GM19238 (cell line): ENCODE measurements around the gene MYL12B.
"Not testable (repeated sequence)": the region's sequence is repeated elsewhere in the genome, so short reads cannot be mapped to it uniquely, and the experiment has no call there.

Source experiments
- DNase-seq: peaks from one replicate; pipeline ENCODE4 v3.0.0; 2011; ENCODE audit warnings: low spot score; ENCODE audit not compliant: insufficient read length

MYL12B gene

DNA sequence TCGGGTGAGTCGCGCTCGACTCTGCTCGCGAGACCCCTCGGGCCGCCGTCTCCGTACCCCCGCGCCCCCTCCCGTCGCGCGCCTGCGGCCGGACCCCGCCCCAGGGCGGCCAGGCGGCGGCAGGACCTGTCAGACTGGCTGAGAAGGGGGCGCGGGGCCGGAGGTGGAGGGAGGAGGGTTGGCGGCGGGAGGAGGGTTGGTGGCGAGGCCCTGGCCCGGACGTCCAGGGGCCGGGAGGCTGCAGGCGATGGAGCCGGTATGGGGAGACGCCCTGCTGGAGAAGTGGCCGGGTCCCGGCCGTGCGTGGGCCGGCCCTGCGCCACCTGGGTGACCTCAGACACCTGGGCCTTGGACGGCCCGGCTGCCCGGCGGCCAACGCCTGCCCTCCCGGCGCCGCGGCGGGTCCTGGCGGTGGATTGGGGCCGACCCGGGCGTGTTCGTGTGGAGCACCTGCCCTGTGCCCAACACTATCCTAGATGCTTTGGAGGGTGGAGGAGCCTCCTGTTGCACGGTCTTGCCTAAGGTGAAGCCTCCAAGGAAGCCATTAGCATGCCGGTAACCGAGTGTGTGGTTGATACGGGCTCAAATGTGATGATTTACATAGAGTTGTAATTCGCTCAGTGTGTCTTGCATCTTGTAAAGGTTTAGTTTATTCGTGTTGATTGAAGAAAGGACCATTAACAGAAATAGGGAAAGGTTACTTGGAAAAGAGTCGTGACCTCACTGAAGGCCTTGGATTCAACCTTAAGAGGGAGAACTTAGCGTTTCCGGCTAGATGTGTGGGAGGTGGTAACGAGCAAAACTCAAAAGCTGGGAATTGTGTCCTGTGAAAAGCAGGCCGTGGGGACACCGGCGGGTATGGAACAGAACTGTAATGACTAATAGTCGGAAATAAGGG is 550 bp downstream of the MYL12B start:
- DNase-seq: no peak

DNA sequence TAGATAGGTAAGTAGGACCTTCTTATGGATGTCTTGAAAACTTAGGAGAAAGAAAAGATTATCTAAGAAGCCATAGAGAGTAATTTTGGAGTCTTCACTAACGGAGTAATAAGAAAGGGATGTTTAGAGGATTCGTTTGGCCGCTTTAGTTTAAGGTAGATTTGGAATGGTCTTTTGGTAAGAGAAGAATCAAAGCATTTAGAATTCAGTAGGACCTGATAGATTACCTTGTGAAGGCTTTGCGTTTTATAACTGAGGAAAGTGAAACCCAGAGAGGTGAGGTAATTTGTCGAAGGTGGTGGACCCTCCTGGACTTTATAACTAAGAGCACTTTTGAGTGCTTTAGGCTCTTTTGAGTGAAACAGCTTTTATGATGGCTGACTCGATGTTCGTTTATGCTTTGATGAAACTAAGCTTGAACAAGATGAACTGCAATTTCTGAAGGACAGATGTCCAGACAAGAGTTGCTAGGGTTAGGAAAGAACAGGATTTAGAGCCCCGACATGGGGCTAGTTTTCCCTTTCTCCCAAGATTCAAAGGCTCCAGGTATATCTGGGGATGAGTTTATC is 1.3 kb downstream of the MYL12B start:
- no peak for DNase-seq

DNA sequence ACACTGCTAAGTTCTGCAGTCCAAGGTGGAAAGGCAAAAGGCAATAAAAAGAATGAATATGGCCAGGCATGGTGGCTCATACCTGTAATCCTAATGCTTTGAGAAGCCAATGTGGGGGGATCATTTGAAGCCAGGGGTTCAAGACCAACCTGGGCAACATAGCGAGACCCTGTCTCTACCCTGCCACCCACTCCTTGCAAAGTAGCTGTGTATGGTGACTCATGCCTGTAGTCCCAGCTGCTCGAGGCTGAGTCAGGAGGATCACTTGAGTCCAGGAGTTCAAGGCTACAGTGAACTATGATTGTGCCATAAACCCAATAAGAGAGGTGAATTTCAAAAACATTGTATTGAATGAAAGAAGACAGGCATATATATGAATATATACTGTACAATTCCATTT is 2.4 kb downstream of the MYL12B start:
- DNase-seq: no peak

DNA sequence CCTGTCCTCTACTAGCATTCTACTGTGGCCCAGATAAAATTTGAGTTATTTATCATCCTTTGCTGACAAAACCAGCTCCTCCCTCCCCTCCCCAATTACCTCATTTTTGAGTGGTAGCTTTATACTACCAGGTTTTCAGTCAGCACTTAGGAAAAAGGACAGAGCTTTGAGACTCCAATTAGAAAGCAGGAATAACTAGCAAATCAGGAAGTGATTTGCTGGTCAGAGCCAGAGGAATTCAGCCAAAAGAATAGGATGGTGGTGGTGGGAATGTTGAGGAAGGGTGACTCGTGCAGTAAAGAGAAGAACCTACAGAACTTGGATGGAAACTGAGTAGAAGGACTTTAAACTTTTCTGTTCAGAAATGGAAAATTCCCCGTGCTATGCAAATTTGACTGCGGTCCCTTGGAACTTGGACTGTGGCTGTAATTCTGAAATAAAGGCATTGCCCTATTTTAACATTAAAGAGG is 3.7 kb downstream of the MYL12B start:
- DNase-seq: no peak

DNA sequence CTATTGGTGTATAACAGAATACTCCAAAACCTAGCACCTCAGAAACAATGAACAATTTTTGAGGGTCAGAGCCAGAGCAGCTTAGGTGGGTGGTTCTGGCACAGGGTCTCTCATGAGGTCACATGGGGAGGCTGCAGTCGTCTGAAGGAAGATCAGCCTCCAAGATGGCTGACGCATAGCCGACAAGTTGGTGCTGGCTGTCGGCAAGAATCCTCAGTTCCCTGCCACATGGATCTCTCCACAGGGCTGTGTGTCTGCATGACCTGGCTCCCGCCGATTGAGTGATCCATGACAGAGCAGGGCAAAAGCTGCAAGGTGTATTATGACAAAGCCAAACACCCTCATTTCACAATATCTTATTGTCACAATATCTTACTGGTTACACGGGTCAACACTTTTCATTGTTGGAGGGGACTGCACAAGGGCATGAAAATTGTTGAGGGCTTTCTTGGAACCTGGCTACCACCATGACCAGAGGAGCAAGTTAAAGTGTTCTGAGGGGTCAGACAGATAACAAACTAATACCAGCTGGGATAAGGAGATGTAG is 4.2 kb downstream of the MYL12B start:
- no peak for DNase-seq

DNA sequence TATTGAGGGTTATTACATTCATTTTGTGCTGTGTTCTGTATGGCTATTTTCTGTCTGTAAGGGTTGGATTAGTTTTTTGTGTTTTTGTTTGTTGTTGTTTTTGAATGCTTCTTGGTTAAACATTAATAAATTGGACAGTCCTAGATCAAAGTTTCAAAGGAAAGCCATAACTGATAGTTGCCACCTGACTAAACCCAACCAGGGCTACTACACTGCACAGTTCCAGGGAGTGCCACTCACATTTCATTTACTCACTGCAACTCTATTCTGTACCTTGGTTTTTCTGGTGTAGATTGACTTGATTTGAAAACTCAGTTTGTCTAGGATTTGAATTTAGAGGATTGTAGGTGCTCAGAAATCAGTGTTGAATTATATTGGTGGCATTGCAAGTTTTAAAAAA is 6.4 kb downstream of the MYL12B start:
- no peak for DNase-seq

DNA sequence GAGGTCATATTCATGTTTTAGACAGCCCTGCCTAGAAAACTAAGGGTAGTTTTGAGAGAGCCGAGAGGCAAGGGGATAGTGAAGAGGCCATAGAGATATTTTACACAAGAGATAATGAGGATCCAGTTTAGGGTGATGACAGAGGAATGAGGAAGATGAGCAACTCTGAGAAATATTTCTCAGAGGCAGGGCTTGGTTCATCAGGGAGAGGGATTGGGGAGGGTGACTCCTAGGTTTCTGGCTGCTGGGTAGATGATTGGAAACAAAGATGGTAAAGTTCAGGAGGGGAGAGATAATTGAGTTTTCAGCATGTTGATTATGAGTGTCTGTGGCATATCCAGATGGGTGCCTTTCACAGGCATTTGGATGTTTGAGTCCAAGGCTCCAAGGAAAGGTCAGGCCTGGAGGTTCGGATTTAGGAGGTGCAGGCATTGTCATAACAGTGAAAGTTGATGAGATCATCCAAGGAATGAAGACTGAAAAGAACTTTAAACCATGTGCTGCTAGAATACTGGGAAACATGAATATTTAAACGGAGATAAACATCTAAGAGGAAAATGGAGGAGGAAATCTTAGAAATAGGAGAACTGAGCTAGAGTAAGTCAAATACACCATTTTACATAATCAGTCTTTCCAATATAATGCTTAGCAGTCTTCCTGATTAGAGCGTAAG is 7.4 kb downstream of the MYL12B start:
- no peak for DNase-seq

DNA sequence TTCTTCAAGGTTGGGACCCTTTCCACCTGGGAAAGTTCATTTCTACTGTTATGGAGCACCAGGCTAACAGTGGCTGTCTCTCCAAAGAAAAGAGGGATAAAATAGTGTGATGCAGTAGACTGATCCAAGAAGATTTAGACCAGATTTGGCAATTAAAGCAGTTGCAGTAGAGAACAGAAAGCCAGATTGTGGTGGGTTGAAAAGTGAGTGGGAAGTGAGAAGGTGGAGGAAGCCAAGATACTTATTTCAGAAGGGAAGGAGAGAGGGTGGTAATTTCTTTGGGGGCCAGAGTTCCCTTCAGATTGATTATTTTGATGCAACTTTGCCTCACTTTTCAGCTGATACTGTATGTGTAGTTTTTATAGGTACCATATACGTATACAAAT is 8.0 kb downstream of the MYL12B start:
- DNase-seq: no peak

DNA sequence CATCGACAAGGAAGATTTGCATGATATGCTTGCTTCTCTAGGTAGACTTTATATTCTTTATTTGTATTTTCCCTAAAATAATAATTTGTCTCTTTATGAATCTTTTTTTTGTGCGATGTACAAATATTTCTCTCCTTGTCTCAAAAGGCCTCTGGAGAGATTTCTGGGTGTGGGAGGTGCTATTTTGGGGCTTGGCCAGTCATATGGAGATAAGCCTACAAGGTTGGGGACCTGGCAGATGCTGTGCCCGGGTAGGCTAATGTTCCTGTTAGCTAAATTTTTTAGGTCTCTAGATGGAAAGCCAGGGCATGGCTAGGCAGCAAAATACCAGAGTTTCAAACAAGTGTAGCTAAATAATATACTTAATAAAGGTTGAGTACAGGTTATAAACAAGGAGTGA is 11.1 kb downstream of the MYL12B start:
- no peak for DNase-seq

DNA sequence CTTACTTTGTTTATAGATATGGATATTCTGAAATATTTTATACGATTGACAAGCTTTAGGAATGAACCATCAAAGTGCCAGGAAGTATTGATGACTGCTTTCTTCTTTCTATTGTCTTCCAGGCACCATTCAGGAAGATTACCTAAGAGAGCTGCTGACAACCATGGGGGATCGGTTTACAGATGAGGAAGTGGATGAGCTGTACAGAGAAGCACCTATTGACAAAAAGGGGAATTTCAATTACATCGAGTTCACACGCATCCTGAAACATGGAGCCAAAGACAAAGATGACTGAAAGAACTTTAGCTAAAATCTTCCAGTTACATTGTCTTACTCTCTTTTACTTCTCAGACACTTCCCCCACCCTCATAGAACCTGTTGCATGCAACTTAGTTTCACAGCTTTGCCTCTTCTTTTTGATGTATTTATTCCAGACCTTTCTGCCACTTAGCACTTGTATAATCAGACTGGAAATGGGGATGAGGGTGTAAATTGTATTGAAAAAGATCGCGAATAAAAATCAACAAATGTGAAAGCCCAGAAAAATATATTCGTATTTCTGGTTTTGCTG is 15.8 kb downstream of the MYL12B start:
- not testable (repeated sequence) for DNase-seq

DNA sequence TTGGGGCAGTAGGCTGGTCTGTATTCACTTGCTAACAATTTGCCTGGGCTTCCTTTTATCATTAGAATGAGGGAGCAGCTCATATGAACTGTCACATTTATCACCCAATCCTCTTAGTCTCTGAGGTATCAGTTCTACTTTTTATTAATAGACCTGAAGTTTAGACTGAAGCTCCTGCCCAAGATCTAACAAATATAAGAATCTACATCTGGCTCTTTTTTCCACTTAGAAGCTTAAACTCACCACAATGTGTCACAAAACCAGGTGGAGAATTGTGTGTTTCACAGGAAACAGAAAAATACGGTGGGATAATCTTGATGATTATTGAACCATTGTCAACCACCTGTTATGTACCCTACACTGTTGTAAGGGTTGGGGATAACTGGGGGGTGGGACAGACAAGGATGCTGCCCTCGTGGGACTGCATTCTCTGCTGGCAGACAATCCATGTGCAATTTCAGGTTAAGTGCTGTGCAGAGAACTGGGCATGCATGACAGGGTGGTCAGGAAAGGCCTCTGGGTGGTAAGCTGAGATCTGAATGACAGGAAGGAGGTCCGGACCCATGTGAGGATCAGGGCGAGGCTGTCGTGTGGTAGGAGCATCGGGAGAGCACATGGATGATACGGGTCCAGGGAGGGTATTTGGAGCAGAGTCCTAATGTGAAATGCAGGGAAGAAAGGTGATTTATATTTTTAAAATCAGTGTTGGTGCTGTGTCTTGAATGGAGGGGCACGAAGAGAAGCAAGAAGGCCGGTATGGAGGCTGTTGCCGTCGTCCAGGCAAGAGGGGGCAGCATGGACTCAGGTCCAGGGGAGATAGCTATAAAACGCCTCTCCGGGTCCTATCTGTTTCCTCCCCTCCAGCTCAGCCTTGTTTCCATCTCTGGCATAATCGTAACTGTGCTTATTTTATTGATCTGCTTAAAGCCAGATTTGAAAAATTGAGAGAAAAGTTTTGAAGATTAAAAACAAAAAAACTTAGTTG is 17.6 kb downstream of the MYL12B start:
- no peak for DNase-seq

DNA sequence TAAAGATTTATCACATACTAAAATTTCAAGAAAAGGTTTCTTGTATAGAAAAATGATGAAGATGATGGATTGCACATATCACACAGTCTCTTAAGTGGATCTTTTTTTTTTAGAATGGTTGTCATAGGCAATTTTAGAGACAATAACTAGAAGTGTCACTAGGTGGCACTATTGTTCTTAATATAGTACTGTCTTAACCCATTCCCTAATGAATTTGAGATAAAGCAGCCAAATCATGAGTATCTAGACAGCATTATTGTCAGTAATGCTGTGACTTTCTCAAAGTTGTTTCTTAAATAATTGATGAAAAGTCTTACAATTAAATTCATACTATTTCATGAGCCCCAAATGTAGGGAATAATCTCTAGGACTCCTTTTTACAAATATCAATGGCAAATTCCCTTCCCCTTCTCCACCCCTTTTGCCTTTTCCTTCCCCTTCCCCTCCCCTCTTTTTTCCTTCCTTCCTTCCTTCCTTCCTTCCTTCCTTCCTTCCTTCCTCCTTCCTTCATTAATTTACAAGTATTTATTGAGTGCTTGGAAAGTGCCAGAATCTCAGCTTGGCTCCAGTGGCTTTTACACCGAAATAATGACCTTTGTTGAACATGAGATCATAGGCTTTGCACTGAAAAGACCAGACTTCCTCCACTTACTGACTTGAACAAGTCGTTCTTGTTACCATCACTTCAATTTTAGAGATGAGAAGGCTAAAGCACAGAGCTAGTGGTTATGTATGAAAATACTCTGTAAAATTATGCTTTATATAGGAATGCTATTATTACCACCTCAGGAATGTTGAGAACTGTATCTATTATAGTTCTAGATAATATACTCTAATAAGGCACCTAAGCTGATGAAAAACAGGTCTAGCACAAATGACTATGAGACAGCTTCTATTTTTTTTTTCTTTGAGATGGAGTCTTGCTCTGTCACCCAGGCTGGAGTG is 19.8 kb downstream of the MYL12B start:
- no peak for DNase-seq

DNA sequence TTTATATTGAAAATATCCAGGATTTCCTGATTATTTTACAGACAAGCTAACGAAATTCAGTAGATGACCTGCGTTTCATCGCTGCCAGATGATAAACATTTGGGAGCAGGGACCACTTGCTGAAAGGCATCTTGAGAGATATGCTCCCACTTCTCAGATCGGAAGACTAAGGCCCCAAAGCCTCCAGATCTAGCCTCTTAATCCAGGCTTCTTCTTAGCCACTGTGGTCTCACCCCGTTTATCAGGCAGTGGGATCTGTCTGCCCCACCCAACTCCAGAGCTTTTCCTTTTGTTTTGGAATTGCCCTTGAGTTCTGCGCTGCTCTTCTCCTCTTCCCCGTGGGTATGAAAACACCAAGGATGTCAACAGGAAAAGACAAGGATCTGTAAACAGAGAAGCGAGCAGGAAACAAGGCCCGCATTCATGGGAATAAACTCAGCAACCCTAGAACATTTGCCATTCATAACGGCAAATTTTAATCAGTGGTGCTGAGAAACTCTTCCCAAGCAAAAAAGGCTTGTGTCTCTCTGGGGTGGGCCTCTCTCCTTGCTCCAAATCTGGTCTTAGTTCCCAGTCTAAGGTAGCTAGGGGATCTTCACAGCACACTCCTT is 21.4 kb downstream of the MYL12B start:
- DNase-seq: no peak

DNA sequence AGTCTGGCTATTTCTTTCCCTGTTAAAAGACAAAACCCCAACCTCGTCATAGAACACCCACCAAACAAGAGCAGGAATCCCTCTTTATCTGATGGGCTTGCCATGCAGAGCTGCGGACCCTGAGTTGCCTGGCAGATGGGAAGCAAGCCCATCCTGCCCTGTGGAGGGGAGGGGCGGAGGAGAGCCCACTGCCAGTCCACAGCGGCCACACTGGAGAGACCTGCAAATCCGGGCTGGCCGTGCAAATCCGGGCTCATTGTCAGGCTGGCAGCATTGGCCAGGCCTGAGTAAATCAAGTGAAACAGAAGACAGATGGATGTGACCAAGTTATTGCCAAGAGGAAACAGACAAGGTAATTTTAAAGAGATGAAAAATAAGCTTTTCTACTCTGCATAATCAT is 22.0 kb downstream of the MYL12B start:
- DNase-seq: no peak

DNA sequence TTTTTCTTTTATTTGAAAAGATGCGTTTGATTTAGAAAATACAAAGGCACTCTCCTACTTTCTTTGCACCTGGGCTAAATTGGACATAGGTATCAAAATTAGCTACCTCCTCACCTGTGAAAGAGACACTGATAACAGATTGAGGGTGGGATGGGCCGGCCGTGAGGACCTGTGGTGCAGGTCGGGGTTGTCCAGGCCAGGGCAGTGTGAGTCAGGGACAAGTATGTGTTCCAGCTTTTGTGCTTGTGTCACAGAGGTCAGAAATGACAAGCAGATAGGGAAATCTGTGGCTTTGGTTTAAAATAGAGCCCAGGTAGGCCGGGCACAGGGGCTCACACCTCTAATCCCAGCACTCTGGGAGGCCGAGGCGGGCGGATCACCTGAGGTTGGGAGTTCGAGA is 22.6 kb downstream of the MYL12B start:
- no peak for DNase-seq

DNA sequence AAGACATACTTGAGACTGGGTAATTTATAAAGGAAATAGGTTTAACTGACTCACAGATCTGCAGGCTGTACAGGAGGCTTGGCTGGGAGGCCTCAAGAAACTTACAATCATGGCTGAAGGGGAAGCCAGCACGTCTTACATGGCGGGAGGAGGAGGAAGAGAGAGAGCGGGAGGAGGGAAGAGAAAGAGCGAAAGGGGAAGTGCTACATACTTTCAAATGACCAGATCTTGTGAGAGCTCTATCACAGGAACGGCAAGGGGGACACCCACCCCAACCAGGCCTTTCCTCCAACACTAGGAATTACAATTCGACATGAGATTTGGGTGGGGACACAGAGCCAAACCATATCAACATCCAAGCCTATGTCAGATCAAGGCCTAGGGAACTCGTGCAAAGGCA is 24.2 kb downstream of the MYL12B start:
- no peak for DNase-seq

DNA sequence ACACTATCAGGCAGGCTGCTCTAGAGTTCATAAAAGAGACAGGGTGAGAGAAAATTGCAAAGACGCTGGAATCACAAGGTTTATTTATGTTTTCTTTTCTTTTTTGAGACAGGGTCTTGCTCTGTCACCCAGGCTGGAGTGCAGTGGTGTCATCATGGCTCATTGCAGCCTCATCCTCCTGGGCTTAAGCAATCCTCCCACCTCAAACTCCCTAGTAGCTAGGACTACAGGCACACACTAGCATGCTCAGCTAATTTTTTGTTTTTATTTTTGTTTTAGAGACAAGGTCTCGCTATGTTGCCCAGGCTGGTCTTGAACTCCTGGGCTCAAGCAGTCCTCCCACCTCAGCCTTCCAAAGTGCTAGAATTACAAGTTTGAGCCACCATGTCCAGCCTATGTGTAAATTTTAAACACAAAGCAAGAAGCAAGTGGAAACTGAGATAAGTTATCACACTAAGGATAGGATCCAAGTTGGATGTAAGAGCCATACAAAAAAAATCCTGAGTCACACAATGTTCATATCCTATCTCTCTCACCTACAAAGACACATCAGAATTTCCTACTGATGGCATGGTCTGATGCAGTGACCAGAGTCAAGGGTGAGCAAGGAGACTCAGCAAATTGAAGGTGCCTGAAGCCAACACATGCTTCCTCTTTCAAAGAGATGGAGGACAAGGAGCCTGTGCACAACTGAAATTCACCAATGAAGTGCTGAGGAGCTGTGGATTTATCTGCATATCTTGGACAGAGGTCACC is 31.4 kb downstream of the MYL12B start:
- no peak for DNase-seq

DNA sequence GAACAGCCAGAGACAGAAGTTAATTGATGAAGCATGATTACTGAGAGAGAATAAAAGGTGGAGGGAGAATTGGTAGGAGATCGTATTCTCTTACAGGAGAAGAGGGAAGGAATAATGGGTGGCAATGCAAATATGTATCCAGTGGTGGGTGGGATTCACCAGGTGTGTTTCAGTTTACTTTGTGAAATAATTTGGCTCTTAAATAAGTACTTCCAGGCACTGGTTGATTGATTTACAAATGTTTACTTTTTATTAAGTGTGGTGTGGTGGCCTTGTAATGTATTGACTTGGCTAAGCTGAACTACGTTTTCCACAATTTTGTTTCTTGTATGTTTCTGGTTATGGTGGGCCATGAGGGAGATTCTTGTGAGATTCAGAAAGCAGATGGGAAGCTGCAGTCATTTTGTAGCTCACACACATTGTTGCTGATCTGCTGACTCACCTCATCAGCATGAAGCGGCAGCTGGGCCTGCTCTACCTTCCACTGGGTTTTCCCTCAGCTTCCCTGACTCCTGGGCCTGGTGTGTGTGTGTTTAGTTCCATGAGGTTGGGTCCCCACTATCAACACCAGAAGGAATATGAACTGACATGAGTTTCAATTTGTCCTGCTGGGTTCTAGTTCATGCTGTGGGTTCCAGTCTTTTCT is 32.6 kb downstream of the MYL12B start:
- no peak for DNase-seq
